ENCODE measurements around the gene MT1E. TPM values are rescaled to one million over a fixed set of nuclear protein-coding genes. Genes with fewer than 3 reads are reported as not detected.

Gene MT1E
- total and polyA plus RNA-seq, 7 donors, result 82.0 to 813 (median 173) TPM

- no peaks in the 10 kb centered on the region for H3K9me3 ChIP-seq
- no peak for TF ChIP-seq POLR2A (IDR thresholded peaks at IDR 0.05)
- TF ChIP-seq EP300 (IDR thresholded peaks at IDR 0.05), result no peak
- TF ChIP-seq POLR2AphosphoS5 (IDR thresholded peaks at IDR 0.05), result no peak
- no peak for TF ChIP-seq CTCF (IDR thresholded peaks at IDR 0.05)
- H3K36me3 ChIP-seq, result no peaks in the 10 kb centered on the region
- peaks cover 0 to 55% (median 23%) of the 10 kb centered on the region in 3 donors for H3K27me3 ChIP-seq
- no peaks in the 10 kb centered on the region for H3K4me1 ChIP-seq
- intact Hi-C loops (cut with DNase I), result no loop called here
- WGBS, 2 donors, result 39 to 71% methylated on average over 3 of the region's 3 CpGs
- no peak overlapping the region for H3K4me3 ChIP-seq
- H3K27ac ChIP-seq, result no peak overlapping the region
- no peak for DNase-seq
These were observed 24.2 kb downstream of the MT1E start for GRCh38 chr16:56649820-56650219.

GRCh38 chr16:56651586-56651985 lies 26.0 kb downstream of the MT1E start, which contains the start of gene MT1B:
TSS of gene MT1B (plus strand) at chr16:56651886. CDS start at chr16:56651954, 68 bp downstream.
- WGBS, 2 donors, result 77 to 80% methylated on average over 7 of the region's 7 CpGs
- Histone ChIP-seq H3K4me1 (no peaks in the 10 kb centered on the region), H3K36me3 (no peaks in the 10 kb centered on the region), H3K27ac (no peak within 1 kb of the TSS), H3K4me3 (no peak within 1 kb of the TSS), H3K9me3 (no peaks in the 10 kb centered on the region), H3K27me3 (peaks cover 0 to 40% (median 23%) of the 10 kb centered on the region in 3 donors)
- TF ChIP-seq POLR2AphosphoS5 (IDR thresholded peaks at IDR 0.05), result no peak
- no peak for TF ChIP-seq EP300 (IDR thresholded peaks at IDR 0.05)
- TF ChIP-seq POLR2A (IDR thresholded peaks at IDR 0.05), result no peak
- TF ChIP-seq CTCF (IDR thresholded peaks at IDR 0.05), result no peak
- no peak for DNase-seq
- intact Hi-C loops (cut with DNase I), result no loop called here

GRCh38 chr16:56652600-56652999 lies 27.0 kb downstream of the MT1E start:
- WGBS, 2 donors, result 52 to 64% methylated on average over 1 of the region's 1 CpG
- Histone ChIP-seq H3K27ac (no peak overlapping the region), H3K36me3 (no peaks in the 10 kb centered on the region), H3K4me1 (peaks cover 0 to 5% (median 3%) of the 10 kb centered on the region in 4 donors), H3K9me3 (no peaks in the 10 kb centered on the region), H3K27me3 (peaks cover 0 to 38% (median 15%) of the 10 kb centered on the region in 3 donors), H3K4me3 (no peak overlapping the region)
- no peak for DNase-seq
- TF ChIP-seq POLR2AphosphoS5 (IDR thresholded peaks at IDR 0.05) (no peak), CTCF (IDR thresholded peaks at IDR 0.05) (no peak), POLR2A (IDR thresholded peaks at IDR 0.05) (no peak), EP300 (IDR thresholded peaks at IDR 0.05) (no peak)
- intact Hi-C loops (cut with DNase I), result no loop called here

GRCh38 chr16:56653218-56653617 lies 27.6 kb downstream of the MT1E start:
- peaks cover 0 to 38% (median 9%) of the 10 kb centered on the region in 3 donors for H3K27me3 ChIP-seq
- no peak overlapping the region for H3K4me3 ChIP-seq
- H3K4me1 ChIP-seq, result peaks cover 0 to 11% (median 8%) of the 10 kb centered on the region in 4 donors
- H3K9me3 ChIP-seq, result no peaks in the 10 kb centered on the region
- intact Hi-C loops (cut with DNase I), result no loop called here
- TF ChIP-seq CTCF (IDR thresholded peaks at IDR 0.05) (no peak), POLR2A (IDR thresholded peaks at IDR 0.05) (no peak), POLR2AphosphoS5 (IDR thresholded peaks at IDR 0.05) (no peak), EP300 (IDR thresholded peaks at IDR 0.05) (no peak)
- no peak for DNase-seq
- no peaks in the 10 kb centered on the region for H3K36me3 ChIP-seq
- no peak overlapping the region for H3K27ac ChIP-seq
- 89 to 90% methylated on average over 7 of the region's 7 CpGs for WGBS, 2 donors
